ENCODE measurements around the gene RIPPLY3.
"Not testable (repeated sequence)": the region's sequence is repeated elsewhere in the genome, so short reads cannot be mapped to it uniquely, and the experiment has no call there.

RIPPLY3 gene

GRCh38 chr21:36981049-36981391 lies 25.5 kb upstream of the RIPPLY3 start:
- no peak for DNase-seq (ENCODE audit: low read depth)

GRCh38 chr21:36981977-36982700 lies 24.4 kb upstream of the RIPPLY3 start:
- DNase-seq (ENCODE audit: low read depth) = no peak

GRCh38 chr21:36985751-36986594 lies 20.5 kb upstream of the RIPPLY3 start:
- DNase-seq (ENCODE audit: low read depth) = no peak

GRCh38 chr21:36987845-36988244 lies 18.7 kb upstream of the RIPPLY3 start:
- no peak for DNase-seq (ENCODE audit: low read depth)

GRCh38 chr21:36988536-36988935 lies 18.0 kb upstream of the RIPPLY3 start:
- no peak for DNase-seq (ENCODE audit: low read depth)

GRCh38 chr21:36989199-36989698 lies 17.3 kb upstream of the RIPPLY3 start:
- not testable (repeated sequence) for DNase-seq (ENCODE audit: low read depth)

GRCh38 chr21:36989699-36990507 lies 16.6 kb upstream of the RIPPLY3 start:
- peak; percentile 85 for DNase-seq (ENCODE audit: low read depth)

- DNase-seq (ENCODE audit: low read depth) = no peak
These were observed 15.8 kb upstream of the RIPPLY3 start for GRCh38 chr21:36990508-36991205.

GRCh38 chr21:36992671-36993070 lies 13.8 kb upstream of the RIPPLY3 start:
- no peak for DNase-seq (ENCODE audit: low read depth)

GRCh38 chr21:36994501-36995158 lies 11.9 kb upstream of the RIPPLY3 start:
- DNase-seq (ENCODE audit: low read depth) = no peak

- not testable (repeated sequence) for DNase-seq (ENCODE audit: low read depth)
These were observed 11.2 kb upstream of the RIPPLY3 start for GRCh38 chr21:36995285-36995684.

- DNase-seq (ENCODE audit: low read depth) = no peak
These were observed 7.2 kb upstream of the RIPPLY3 start for GRCh38 chr21:36999131-36999898.

- DNase-seq (ENCODE audit: low read depth) = no peak
These were observed 6.1 kb upstream of the RIPPLY3 start for GRCh38 chr21:37000381-37000780.

GRCh38 chr21:37001441-37001840 lies 5.1 kb upstream of the RIPPLY3 start:
- no peak for DNase-seq (ENCODE audit: low read depth)

- DNase-seq (ENCODE audit: low read depth) = not testable (repeated sequence)
These were observed 3.7 kb upstream of the RIPPLY3 start for GRCh38 chr21:37002851-37003250.

GRCh38 chr21:37003917-37004316 lies 2.6 kb upstream of the RIPPLY3 start:
- not testable (repeated sequence) for DNase-seq (ENCODE audit: low read depth)

GRCh38 chr21:37005548-37006485 lies 685 bp upstream of the RIPPLY3 start:
- no peak for DNase-seq (ENCODE audit: low read depth)

- no peak for DNase-seq (ENCODE audit: low read depth)
These were observed 2.2 kb downstream of the RIPPLY3 start for GRCh38 chr21:37008724-37009123.

- peak; percentile 63 for DNase-seq (ENCODE audit: low read depth)
These were observed 3.3 kb downstream of the RIPPLY3 start for GRCh38 chr21:37009740-37010341.

Data from stimulated activated CD8-positive, alpha-beta memory T cell treated with anti-CD3 and anti-CD28 coated beads, Interleukin-4, amount 100 ng/mL, for 24 hours (primary cell).